H1 (cell line): ENCODE measurements around the gene ADA. TPM values are rescaled to one million over a fixed set of nuclear protein-coding genes. Genes with fewer than 3 reads are reported as not detected.

Source experiments
- CHD7 ChIP-seq: fragments of 300-600 bp; sonication (generic); IDR thresholded peaks from 2 replicates; pipeline ENCODE4 v1.7.1; 2012; ENCODE audit warnings: low read length, moderate library complexity, mild to moderate bottlenecking, inconsistent platforms; ENCODE audit not compliant: insufficient replicate concordance
- polyA plus RNA-seq, 7 experiments: library from polyadenylated mRNA; depleted of rRNA in 3 of 7; stranded (reverse) in 5 of 7; unstranded in 2 of 7; fragments of >200 nt in 5 of 7; fragments of 200-250 nt in 2 of 7; gene quantifications; 1 replicate in 5 of 7; 2 replicates in 1 of 7; 4 replicates in 1 of 7; pipeline versions ENCODE4 v1.2.1 to v1.2.3, GENCODE V29; 2011 to 2013; ENCODE audit warnings: missing spikeins in 2 of 7, mixed read lengths in 2 of 7
- total RNA-seq: library from RNA; stranded (reverse); fragmentation: NEBNext Ultra II Directional; extraction: Animal tissue kit (Norgen Biotek cat#: 25700); gene quantifications from 2 replicates; pipeline ENCODE4 v1.2.1, GENCODE V29; 2021

Gene ADA
- total and polyA plus RNA-seq, 2 of the 8 experiments (the other 6 are each of a cell fraction or from before 2014, with no cell fraction given): 19.9 to 32.8 TPM

DNA sequence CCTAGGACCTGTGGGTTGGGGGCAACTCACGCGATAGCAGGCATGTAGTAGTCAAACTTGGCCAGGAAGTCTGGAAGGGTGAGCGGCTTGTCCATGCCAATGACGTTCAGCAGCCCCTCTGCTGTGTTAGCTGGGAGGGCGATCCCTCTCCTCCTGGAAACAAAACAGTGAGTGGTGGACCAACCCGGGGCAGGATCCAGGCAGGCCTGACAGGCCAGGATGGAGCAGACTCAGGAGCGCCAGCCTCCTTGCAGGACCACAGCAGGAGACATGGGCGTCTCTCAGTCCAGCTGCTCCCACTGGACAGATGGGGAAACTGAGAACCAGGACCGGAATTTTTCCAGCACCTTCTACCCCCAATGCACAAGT is 22.5 kb downstream of the ADA start (continued):
- no peak for TF ChIP-seq CHD7
